Stimulated activated CD8-positive, alpha-beta memory T cell treated with anti-CD3 and anti-CD28 coated beads, Interleukin-2, amount 100 ng/mL, for 1 hour (primary cell): ENCODE results near the gene UBE2O.

ENCODE experiments used
- DNase-seq, 2 donors: peaks; one replicate each; pipeline ENCODE4 v3.0.0-alpha.2; 2020; ENCODE audit warnings: low read depth in 2 of 2

UBE2O gene

DNA sequence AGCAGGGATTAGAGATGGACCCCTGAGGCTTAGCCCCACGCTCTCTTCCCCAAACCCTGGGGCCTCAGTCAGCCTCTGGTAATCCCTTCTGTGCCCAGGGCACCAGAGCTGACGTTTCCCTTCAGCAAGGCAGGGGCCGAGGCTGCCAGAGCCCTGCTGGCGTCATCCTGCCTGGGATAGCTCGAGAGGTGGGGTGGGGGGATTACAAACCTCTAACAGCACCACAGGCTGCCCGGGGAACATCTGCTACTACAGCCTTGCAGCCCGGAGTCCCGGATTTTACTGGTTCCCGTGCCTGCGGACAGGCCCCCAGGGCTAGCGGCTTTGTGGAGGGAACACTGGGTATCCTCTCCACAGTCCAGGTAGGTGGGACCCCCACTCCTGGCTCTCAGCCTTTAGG lies 14.4 kb upstream of the UBE2O start, which contains the start of gene AANAT:
AANAT (plus strand) TSS at position 238 of the 400 bp plus-strand sequence. CDS start 1,144 bp downstream, outside the sequence.
- DNase-seq: no peak

DNA sequence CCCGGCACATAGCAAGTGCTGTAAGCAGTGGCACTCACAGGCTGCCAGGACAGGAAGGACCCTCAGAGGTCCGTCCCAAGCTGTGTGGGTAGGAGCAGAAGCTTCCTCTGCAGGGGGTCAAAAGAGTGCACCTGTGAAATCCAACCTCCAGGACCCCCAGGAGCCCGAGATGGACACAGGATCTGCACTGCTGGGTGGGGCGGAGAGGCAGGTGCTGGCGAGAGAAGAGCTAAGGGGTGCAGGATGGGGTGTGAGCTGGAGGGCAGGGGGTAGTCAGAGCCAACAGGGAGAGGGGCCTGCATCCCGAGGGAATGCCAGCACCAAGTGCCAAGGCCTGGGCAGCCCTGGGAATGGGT lies 13.8 kb upstream of the UBE2O start:
- DNase-seq: no peak

DNA sequence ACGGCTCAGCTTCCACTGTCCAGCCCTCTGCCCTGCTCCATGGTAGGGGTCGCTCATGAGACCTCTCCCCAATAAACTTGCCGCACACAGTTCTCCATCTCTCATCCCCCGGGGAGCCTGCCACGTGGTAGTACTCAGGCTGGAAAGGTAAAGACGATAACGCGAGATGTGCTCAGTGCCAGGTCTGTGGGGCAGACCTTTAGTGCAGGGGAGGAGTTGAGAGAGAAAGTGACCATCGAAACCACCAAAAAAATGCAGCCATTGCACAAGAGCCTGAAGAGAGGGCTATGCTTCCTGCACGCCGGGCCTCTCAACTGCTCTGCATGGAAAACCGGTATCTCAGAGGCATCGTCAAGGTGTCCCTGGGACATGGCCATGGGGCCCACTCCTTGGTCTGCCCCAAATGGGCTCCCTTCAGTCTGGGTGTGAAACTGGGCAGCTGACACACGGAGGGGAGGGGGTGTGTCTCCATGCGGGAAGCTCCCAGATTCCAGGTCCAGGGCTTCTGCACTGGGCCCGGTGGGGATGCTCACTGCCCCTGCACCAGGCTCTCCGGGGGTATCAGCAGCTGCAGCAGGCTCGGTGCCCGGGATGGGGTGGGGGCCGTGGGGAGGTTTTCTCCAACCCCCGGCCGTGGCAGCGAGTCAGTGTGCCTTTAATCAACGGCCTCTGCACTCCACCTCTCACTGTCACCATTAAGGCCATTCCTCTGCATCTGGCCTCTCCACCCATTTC lies 9.8 kb upstream of the UBE2O start:
- no peak for DNase-seq

DNA sequence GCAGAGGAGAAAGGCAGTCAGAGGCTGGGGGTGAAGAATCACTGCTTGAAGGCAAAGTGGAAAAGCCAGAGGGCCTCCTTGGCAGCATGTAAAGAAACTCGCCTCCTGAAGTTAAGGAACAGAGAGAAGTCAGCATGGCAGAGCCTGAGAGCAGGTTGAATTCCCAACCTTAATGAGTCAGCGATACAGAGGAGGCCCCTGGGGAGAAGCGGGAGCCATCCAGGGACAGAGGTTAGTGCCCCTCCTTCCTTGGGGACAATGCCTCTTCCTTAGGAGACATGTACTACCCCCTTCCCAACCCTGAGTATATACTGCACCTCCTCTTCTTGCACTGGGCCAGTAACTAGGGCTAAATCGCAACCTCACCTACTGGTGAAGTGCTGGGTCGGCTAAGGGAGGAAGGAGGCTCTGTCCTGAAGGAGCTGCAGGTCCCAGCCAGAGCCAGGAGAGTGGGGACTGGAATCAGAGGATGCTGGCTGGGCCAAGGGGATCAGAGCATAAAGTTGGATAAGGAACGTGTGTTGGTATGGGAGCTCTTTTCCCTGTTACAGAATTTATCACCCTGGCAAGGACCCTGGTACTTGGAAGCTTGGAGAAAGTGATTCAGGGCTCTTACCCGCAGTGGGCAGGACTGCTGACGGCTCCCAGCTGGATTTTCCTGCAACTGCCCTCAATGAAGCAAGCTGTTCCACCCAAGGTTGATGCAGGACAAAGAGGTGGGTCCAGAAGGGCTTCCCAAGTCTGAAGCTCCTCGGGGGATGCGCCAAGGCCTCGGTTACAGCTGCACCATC lies 9.0 kb upstream of the UBE2O start:
- no peak for DNase-seq

DNA sequence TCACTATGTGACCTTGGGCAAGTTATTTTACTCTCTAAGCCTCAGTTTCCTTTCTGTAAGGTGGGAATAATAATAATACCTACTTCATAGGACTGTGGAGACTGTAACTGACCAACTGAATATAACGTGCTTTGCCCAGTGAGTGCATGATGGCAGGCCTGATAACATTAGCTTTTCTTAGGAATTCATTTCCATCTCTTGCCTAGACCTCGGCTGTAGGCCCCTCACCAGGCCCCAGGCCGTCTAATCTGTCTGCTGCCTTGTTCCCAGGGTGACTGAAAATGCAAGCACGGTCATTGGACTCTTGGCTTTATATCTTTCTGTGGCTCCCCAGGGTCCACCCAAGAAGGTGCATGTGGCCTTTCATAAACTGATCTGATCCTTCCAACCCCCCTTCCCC lies 6.7 kb upstream of the UBE2O start:
- no peak for DNase-seq

DNA sequence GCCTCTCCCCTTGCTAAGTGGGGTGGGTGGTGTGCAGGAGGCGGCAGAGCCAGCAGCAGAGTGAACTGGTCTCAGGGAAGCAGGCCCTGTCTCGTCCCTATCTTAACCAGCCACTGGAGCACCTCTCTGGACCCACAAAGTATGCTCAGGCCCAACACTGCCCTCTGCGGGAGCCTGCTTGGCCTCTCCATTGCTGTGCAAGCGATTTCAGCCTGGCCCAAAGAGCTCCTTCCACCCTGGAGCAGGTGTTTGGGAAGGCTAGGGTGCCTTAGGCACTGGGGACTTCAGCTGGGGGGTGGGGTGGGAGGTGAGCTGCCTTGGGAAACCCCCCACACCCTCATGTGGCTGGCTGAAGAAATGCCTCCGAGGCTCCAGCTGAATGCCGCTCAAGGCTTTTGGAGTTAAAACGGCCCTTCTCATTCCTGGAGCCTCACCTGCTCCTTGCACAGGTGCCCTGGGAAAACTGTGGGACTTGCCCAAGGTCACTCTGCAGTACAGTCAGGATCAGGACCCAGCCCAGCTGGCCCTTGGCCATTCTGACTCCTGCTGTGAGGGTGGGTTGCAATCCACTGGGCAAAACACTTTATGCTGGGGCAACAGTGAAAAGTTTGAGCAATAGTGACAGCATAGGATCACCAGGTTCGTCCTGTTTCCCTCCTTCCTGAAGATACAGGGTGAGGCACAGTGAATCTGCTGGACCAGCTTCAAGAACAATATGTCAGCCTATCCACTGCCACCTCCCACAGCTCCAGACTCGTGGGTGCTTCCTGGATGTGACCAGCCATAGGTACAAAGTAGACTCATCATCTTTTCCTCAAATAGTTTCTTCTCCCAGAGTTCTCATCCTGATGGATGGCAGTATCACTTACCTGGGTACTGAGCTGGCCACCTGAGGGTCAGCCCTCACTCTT lies 5.9 kb upstream of the UBE2O start:
- DNase-seq: no peak

DNA sequence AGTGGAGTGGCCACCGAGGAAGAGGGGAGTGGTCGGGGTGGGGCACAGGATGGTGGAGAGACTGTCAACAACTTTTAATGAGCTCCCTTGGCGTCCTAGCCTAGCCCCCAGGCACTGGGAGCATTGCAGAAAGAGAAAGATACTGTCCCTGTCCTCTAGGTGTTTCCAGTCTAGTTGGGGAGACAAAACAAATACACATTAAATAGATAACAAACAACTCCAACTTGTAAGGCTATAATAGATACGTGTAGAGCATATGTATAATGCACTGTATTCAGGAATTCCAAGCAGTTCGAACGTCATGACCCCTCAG lies 435 bp upstream of the UBE2O start:
- DNase-seq: no peak

DNA sequence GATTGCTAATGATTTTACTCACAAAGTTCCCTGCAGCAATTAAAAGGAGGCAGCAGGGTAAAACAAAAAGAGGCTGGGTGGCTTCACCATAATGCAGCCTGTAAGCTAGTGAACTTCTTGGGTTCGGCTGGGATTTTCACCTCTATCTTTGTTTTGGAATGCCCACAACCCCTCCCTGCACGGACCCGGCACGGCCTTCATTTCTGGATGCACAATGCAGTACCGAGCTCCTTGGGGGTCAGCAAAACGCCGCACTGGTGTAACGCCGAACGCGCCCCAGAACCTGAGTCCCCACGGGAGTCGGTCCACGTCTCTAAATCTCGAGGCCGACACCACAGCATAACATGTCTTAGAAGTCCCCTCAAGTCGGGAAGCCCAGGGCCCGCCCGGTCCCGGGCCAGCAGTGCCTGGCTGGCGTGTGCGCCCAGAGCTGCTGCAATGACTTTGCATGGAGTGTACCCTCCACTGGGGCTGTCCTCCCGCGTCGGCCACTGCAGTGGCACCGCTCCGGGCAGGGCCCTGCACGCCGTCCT lies 759 bp downstream of the UBE2O start:
- DNase-seq: no peak

DNA sequence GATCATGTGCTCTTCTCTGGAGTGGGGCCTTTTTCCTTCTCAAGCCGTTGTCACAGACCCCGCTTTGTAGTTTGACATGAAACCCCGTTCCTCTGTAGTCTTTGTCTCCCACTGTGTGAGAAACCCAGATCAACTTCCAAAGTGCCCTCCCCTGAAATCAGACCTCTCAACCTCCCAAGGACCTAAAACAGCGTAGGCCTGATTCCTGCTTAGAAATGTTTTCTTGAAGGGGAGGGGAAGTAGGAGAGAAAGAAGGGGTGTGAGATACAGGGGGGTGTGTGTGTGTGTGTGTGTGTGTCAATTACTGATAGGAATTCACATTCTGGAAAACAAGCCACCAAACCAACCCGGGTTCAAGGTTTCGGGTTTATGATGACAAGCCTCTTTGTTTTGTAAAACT lies 1.4 kb downstream of the UBE2O start:
- no peak for DNase-seq

DNA sequence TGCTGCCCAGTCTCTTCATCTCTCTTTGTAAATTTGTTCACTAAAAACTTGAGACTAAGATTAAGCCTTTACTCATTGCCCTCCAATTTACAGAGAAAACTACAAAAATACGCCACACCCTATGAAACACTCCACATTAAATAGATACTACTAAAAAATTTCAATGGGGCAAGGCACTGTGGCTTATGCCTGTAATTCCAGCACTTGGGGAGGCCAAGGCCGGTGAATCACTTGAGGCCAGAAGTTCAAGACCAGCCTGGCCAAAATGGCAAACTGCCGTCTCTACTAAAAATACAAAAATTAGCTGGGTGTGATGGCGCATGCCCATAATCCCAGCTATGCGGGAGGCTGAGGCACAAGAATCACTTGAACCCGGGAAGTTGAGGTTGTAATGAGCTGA lies 3.8 kb downstream of the UBE2O start:
- DNase-seq: no peak

DNA sequence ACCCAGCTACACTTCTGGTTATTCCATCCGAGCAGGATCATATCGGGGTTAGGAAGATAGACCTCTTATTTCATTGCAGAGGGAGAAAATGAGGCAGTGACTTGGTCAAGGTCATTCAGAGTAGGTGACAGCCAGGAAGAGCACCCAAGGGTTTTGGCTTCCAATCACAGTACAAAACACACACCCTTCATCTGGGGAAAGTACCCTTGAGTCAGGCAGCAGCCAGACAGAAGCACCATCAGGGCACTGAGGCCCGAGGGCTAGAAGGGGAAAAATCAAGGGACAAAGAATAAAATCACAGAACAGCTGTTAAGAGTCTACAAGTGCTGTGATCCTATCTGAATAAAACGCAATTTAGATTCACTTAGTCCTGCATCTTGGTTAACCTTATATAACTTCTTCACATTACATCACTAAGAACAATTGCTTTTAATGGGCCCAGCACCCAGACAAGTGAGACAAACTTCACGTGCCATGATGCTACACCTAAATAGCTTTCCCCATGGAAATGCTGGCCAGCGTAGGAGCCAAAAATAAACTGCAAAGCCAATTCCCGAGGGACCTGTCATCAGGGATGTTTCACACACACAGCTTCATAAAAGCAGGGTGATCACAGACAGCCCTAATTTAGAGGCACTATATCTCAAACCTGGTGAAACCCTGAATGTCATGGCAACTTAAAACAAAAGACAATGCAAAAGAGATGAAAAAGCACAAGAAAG lies 4.9 kb downstream of the UBE2O start:
- DNase-seq: no peak

DNA sequence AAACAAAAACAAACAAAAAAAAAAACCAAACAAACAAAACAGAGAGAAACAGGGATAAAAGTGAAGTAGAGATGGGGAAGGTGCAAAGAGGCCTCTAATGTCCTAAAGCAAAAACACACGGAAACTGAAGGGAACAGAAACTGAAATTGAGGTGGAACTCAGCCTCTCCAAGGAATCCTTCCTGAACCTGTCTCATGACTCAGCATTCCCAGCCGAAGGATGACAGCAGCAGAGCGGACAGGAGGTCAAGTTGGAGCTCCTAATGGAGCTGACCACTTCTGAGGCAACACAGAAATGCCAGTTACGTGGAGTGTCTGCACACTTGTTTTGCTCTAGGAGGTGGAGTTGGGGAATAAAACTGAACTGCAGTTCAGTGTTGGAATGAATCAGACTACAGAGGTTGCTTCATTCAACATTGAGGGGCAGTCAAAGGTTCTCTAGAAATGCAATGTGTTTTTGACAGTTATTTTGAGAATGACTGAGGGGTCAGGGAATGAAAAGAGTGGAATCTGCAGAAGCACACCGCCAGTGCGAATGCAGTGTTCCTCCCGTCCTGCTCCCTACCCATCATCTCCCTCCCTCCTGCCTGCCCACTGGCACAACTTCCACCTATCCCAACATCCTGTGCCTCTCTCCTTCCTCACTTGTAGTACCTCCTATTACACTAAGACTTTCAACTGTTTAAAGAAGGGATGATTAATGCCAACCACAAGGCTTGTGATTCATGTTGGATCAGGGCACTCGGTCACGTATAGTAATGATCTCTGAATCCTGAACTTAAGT lies 6.3 kb downstream of the UBE2O start:
- DNase-seq: no peak

DNA sequence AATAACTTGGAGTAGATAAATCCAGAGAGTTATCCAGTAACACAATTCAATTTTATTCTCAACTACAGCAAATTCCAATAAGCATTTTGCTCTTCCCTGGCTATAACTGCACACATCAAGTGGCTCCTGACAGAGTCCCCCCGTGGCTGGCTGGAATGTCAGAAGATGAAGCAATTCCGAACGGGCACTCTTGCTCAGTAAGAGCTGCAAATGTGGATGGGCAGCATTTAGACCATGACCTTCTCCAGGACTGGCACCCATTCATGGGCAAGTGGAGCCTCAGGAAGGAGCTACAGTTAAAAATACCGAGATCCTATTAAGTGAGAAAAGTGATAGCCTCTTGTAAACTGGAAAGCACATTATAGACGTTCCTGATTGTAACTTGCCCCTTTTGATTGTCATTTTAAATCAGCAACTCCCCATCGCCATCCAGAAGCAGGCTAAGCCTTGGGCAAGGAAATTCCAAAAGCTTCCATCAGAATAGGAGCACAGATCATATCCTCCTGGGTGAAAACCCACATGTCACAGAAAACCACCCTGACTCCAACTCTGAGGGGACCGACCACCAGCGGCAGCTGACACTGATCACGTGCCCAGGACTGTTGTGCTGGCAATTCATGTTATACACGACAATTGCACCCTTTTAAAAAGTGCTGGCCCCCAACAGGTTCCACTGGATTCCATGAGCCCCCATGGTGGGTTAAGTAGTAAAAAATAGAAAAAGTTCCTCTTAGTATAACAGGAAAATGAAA lies 7.1 kb downstream of the UBE2O start:
- DNase-seq: no peak

DNA sequence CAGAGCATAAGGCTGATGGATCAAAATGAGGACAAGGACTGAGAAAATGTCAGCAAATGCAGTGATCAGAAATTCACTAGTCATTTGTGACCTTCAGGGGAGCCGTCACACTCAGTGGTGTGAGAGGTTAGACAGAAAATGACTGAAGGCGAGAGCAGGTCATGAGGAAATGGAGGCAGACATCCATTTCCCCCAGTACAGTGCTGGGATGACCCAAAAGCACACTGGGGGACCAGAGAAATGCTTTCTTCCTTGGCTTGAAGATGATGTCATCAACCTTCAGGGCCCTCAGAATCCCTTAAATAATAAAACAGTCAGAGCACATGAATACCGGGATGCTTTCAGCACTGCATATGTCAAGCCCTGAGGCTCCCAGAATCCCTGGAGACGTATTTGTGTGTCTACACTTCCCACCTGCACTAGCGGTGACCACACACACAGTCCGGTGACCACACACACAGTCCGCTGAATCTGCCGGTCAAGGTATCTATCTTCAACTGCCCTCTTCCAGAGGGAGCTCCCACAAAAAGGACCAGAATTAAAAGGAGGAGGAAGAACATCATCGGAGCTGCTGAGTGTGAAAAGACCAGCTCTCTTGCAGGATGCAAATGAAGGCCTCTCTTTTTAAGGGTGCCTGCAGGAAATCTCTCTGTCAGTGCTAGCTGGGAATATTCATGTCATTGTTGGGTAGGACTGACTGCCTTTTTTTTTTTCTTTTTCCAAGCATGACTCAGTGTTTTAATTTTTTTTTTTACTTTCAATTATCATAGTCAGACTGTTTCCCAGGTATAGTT lies 8.2 kb downstream of the UBE2O start:
- DNase-seq: no peak

DNA sequence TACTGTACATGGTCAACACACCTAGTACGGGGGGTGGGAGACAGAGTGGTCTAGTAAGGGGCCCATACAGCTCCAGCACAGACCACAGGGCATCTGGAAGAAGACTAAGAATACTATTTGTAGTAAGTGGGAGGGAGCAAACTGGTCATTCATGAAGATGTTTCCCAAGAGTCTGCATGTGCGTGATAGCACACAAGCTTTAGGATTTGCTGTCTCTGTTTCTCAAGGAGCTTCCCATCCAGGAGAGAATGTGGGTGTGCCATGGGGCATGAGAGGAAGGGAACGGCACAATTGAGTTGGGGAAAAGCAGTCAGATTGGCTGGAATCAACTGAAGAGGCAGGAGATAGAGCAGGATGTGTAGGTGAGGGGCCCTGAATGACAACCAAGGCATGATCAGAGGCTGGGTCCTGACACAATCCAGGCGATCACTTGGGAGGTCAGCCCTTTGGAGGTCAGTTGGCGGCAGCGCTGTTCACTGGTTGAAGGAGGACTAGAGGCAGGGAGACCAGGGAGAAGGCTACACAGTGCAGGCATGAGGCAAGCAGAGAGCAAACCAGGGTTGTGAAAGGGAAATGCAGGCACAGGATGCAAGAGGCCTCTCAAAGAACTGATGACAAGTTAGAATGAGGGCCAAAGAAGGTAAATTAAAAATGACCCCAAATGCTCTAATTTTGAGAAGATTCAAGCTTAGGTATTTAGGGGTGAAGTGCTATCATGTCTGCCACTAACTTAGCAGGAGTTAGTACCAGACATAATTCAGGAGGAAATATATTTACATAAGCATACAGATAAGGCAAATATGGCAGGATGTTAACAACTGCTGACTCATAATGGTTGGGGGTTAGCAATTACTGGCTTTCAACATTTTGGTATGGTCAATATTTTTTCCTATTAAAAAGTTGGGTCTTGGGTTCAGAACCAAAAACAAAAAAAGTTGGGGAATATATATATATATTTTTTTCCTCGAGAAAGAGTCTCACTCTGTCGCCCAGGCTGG lies 10.3 kb downstream of the UBE2O start:
- DNase-seq: no peak

DNA sequence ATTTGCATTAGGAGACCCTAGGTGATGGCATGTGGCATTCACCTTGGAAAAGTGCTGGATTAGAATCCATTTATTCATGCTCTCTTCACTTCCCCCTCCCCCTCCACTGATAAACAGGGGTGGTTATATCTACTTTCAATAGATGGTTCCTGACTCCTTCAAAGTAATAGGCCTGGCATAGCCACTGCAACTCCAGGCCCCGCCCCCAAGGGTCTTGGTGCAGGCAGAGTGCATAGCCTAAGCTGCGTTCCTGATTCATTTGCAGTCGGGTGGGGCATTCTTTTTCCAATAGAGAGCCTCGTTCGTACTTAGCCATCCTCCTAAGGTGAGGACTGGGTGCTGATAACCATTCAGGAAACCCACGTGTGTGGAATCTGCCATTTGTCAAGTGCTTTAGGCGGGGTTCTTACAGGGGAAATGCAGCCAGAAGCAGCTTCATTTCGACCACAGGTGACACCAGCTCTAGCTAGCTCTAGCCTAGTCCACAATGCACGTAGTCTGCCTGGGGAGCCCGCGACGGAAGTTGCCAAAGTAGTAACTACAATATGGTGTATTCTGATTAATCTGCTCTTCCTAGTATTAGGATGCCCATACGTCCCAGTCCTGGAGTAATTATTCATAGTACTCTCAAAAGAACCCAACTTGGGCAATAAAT lies 11.1 kb downstream of the UBE2O start:
- no peak for DNase-seq

DNA sequence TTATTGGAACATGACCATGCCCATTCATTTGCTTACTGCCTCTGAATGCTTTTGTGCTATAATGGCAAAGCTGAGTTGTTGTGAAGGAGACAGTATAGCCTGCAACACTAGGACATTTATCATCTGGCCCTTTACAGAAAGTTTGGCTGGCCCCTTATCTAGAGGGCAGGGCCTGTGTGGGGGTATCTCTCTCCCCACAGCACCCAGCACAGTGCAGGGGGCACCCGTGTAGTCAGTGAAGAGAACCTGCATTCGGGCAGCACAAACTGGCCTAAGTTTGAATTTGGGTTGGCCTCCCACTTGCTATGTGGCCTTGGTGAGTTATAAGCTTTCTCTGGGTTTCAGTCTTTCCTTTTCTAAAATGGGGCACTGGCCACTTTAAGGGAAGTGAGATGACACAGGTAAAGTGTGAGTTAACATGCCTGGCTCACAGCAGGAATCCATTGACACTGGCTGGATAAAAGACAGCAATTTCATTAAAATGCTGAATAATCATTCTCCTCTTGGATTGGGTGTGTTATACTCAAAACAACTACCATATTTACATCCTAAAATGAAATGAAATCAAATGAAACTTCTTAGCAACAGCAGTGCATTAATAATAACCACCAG lies 12.1 kb downstream of the UBE2O start:
- DNase-seq: no peak
